ENCODE data around the gene GOSR1.
"Not testable (repeated sequence)": the region's sequence is repeated elsewhere in the genome, so short reads cannot be mapped to it uniquely, and the experiment has no call there.

- TF ChIP-seq, protein P1, sequence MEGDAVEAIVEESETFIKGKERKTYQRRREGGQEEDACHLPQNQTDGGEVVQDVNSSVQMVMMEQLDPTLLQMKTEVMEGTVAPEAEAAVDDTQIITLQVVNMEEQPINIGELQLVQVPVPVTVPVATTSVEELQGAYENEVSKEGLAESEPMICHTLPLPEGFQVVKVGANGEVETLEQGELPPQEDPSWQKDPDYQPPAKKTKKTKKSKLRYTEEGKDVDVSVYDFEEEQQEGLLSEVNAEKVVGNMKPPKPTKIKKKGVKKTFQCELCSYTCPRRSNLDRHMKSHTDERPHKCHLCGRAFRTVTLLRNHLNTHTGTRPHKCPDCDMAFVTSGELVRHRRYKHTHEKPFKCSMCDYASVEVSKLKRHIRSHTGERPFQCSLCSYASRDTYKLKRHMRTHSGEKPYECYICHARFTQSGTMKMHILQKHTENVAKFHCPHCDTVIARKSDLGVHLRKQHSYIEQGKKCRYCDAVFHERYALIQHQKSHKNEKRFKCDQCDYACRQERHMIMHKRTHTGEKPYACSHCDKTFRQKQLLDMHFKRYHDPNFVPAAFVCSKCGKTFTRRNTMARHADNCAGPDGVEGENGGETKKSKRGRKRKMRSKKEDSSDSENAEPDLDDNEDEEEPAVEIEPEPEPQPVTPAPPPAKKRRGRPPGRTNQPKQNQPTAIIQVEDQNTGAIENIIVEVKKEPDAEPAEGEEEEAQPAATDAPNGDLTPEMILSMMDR (IDR thresholded peaks at IDR 0.05) = not testable (repeated sequence)
- TF ChIP-seq POLR2A (IDR thresholded peaks at IDR 0.05) = not testable (repeated sequence)
Measured at GRCh38 chr17:30458797-30459413, 18.3 kb upstream of the GOSR1 start.

Measured in Peyer's patch (tissue), 4 donors.